Measurements from ENCODE around the gene TLN1.

Gene TLN1

GRCh38 chr9:35660966-35661415, 71.0 kb downstream of the TLN1 start:
- no peak for DNase-seq

- peak; percentile 35 for DNase-seq
These were observed 72.7 kb downstream of the TLN1 start for GRCh38 chr9:35659340-35659739.

- DNase-seq: no peak
These were observed 73.1 kb downstream of the TLN1 start for GRCh38 chr9:35658968-35659220.

- peak; percentile 79 for DNase-seq
These were observed 73.6 kb downstream of the TLN1 start, which contains the start of gene CCDC107 for GRCh38 chr9:35658137-35658967. Gene CCDC107, plus strand, starts transcription at chr9:35658292. Its CDS starts 88 bp downstream, at chr9:35658380.

- DNase-seq: peak; percentile 97
These were observed 74.4 kb downstream of the TLN1 start, which contains the start of gene RMRP for GRCh38 chr9:35657546-35658136. Gene RMRP, minus strand, starts transcription at chr9:35658019.

GRCh38 chr9:35656831-35657545, 75.0 kb downstream of the TLN1 start:
- DNase-seq: no peak

GRCh38 chr9:35656348-35656747, 75.6 kb downstream of the TLN1 start:
- DNase-seq: no peak

GRCh38 chr9:35653611-35654010, 78.4 kb downstream of the TLN1 start:
- DNase-seq: no peak

- DNase-seq: no peak
These were observed 79.2 kb downstream of the TLN1 start for GRCh38 chr9:35652829-35653209.

GRCh38 chr9:35651956-35652828, 79.8 kb downstream of the TLN1 start:
- no peak for DNase-seq

- peak; percentile 50 for DNase-seq
These were observed 81.4 kb downstream of the TLN1 start, which contains the start of gene SIT1 for GRCh38 chr9:35650341-35651158. Gene SIT1, minus strand, starts transcription at chr9:35650931. Its CDS starts 78 bp downstream, at chr9:35650853.

GRCh38 chr9:35649431-35650340, 82.3 kb downstream of the TLN1 start:
- DNase-seq: no peak

Measured in NCI-H1436 (cell line).